ENCODE results near the gene CTSF. TPM values are rescaled to one million over a fixed set of nuclear protein-coding genes. Genes with fewer than 3 reads are reported as not detected.
"Not testable (repeated sequence)": the region's sequence is repeated elsewhere in the genome, so short reads cannot be mapped to it uniquely, and the experiment has no call there.

The CTSF gene
- total RNA-seq, 4 donors from 2014 or later, result 49.1 to 87.0 (median 60.6) TPM

DNA sequence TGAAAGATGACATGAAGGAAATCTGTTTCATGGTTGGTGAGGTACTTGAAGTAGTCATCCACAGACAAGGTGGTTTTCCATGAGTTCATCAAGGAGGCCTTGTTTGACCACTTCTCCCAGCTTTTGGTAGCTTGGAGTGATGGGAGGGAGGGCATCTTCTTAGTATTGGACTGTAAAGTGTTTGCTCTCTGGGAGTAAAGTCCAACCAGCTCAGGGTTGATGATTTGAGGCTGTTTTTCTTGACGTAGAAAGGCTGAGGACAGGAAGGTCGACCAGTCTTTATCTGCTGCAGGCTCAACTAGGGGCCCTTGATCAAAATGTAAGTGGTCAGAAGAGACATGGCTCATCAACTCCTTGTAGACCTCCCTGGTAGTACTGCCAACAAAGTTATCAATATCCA, 22.8 kb upstream of the CTSF start:
- Histone ChIP-seq H3K4me1 (peaks cover 12 to 21% of the 10 kb centered on the region in 2 donors), H3K36me3 (no peaks in the 10 kb centered on the region), H3K27ac (no peak overlapping the region), H3K9me3 (no peaks in the 10 kb centered on the region), H3K4me3 (no peak overlapping the region), H3K27me3 (no peaks in the 10 kb centered on the region)
- DNase-seq (no peak), ATAC-seq (no peak)
- intact Hi-C loops (cut with DNase I; ENCODE audit: low total_unique reads) (loop anchor here (5.0 to 10.0 kb wide), 2 partner anchors 109 to 244 kb away; partner anchors contain the start of gene DPP3), in situ Hi-C loops (cut with MboI; ENCODE audit: low sequenced_read_pairs in 4 of 4) (loop anchor here in 2 of 4 donors (25.0 kb wide), 1 partner anchor 246 kb away; the partner anchor contains the start of gene RCE1 (in 2 of the 2))
- TF ChIP-seq POLR2A (IDR thresholded peaks at IDR 0.05) (no peak), CTCF (IDR thresholded peaks at IDR 0.05 in 4 of 5, conservative IDR thresholded peaks at IDR 0.05 in 1 of 5) (no peak)

- no peak for ATAC-seq
- H3K27me3 ChIP-seq, result no peaks in the 10 kb centered on the region
- in situ Hi-C loops (cut with MboI; ENCODE audit: low sequenced_read_pairs in 4 of 4) (loop anchor here in 3 of 4 donors (10.0 to 25.0 kb wide), 2 partner anchors 85 to 247 kb away; partner anchors contain the start of genes RCE1 (in 2 of the 3) and RBM4B (in 1 of the 3)), intact Hi-C loops (cut with DNase I; ENCODE audit: low total_unique reads) (loop anchor here (5.0 to 10.0 kb wide), 2 partner anchors 108 to 245 kb away; partner anchors contain the start of gene DPP3)
- no peaks in the 10 kb centered on the region for H3K9me3 ChIP-seq
- H3K4me3 ChIP-seq, result no peak overlapping the region
- no peaks in the 10 kb centered on the region for H3K36me3 ChIP-seq
- peaks cover 12 to 17% of the 10 kb centered on the region in 2 donors for H3K4me1 ChIP-seq
- H3K27ac ChIP-seq, result no peak overlapping the region
- no peak for DNase-seq
- TF ChIP-seq CTCF (IDR thresholded peaks at IDR 0.05 in 4 of 5, conservative IDR thresholded peaks at IDR 0.05 in 1 of 5) (no peak), POLR2A (IDR thresholded peaks at IDR 0.05) (no peak)
Observed at GRCh38 chr11:66589996-66590675, 21.7 kb upstream of the CTSF start.

GRCh38 chr11:66589315-66589714, 20.9 kb upstream of the CTSF start:
- in situ Hi-C loops (cut with MboI; ENCODE audit: low sequenced_read_pairs in 4 of 4), result loop anchor here in 3 of 4 donors (10.0 to 25.0 kb wide), 2 partner anchors 85 to 248 kb away; partner anchors contain the start of genes RCE1 (in 2 of the 3) and RBM4B (in 1 of the 3)
- intact Hi-C loops (cut with DNase I; ENCODE audit: low total_unique reads); H3K36me3 ChIP-seq; ATAC-seq; DNase-seq; H3K9me3 ChIP-seq; H3K4me3 ChIP-seq; H3K27me3 ChIP-seq; H3K27ac ChIP-seq: not testable (repeated sequence)
- peaks cover 9 to 17% of the 10 kb centered on the region in 2 donors for H3K4me1 ChIP-seq

DNA sequence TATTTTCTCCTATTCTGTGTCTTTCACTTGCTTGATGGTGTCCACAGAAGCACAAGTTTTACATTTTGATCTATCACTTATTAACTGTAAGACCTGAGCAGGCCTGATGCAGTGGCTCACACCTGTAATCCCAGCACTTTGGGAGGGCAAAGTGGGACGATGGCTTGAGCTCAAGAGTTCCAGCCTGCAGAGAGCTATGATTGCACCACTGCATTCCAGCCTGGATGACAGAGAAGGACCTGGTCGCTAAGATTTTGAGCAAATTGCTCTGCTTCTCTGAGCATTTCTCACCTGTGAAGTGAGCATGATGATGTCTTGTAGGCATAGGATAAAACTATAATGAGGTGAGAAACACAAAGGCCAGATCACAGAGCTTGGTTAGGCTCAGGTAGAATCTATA, 17.7 kb upstream of the CTSF start:
- no peaks in the 10 kb centered on the region for H3K27me3 ChIP-seq
- TF ChIP-seq POLR2A (IDR thresholded peaks at IDR 0.05), result no peak
- no peak for TF ChIP-seq CTCF (IDR thresholded peaks at IDR 0.05 in 4 of 5, conservative IDR thresholded peaks at IDR 0.05 in 1 of 5)
- ATAC-seq, result no peak
- DNase-seq, result no peak
- H3K36me3 ChIP-seq, result no peaks in the 10 kb centered on the region
- intact Hi-C loops (cut with DNase I; ENCODE audit: low total_unique reads) (no loop called here), in situ Hi-C loops (cut with MboI; ENCODE audit: low sequenced_read_pairs in 4 of 4) (loop anchor here in 3 of 4 donors (10.0 to 25.0 kb wide), 2 partner anchors 89 to 251 kb away; partner anchors contain the start of genes RCE1 (in 2 of the 3) and RBM4B (in 1 of the 3))
- no peak overlapping the region for H3K27ac ChIP-seq
- H3K4me3 ChIP-seq, result no peak overlapping the region
- no peaks in the 10 kb centered on the region for H3K9me3 ChIP-seq
- no peaks in the 10 kb centered on the region for H3K4me1 ChIP-seq

DNA sequence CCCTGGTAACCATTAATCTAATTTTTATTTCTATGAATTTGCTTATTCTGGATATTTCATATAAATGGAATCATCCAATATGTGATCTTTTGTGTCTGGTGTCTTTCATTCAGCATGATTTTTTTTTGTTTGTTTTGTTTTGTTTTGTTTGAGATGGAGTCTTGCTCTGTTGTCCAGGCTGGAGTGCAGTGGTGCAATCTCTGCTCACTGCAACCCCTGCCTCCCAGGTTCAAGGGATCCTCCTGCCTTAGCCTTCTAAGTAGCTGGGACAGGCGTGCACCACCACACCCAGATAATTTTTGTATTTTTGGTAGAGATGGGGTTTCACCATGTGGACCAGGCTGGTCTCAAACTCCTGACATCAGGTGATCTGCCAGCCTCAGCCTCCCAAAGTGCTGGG, 17.0 kb upstream of the CTSF start:
- H3K27me3 ChIP-seq; H3K9me3 ChIP-seq; ATAC-seq; DNase-seq; H3K4me1 ChIP-seq; H3K27ac ChIP-seq; H3K36me3 ChIP-seq; H3K4me3 ChIP-seq; intact Hi-C loops (cut with DNase I; ENCODE audit: low total_unique reads): not testable (repeated sequence)
- in situ Hi-C loops (cut with MboI; ENCODE audit: low sequenced_read_pairs in 4 of 4), result loop anchor here in 3 of 4 donors (10.0 to 25.0 kb wide), 2 partner anchors 89 to 252 kb away; partner anchors contain the start of genes RCE1 (in 2 of the 3) and RBM4B (in 1 of the 3)

DNA sequence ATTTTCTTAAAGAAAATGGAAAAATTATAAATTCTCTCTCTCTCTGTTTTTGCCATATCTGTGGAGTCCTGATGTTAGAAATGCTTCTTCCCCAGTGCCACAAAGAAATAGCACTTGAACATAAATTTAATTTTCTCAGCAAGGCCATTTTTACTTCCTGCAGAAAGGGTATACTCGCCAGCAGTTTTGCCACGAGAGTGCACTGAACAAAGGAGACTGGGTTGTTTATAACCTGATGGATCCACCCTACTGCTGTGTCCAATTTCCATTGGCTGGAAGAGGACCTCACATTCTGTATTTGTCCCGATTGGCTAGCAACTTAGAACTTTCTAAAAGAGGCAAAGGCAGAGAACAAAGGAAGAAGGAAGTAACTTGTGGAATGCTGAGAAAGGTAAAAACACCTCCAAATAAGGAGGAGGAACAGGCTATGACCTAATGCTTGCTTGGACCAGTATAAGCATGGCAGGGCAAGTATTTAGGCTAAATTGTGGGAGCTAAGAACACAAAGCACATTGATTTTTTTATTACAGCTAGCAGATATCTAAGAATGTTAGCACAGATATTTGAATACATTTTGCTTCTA, 14.2 kb upstream of the CTSF start:
- in situ Hi-C loops (cut with MboI; ENCODE audit: low sequenced_read_pairs in 4 of 4), result loop anchor here (5.0 to 25.0 kb wide), 4 partner anchors 92 to 255 kb away; partner anchors contain the start of genes RBM4B (in 2 of the 4) and RCE1 (in 2 of the 4)
- intact Hi-C loops (cut with DNase I; ENCODE audit: low total_unique reads), result not testable (repeated sequence)

More for the DNA sequence above, 14.2 kb upstream of the CTSF start:
- H3K9me3 ChIP-seq, H3K4me1 ChIP-seq, H3K27ac ChIP-seq, H3K36me3 ChIP-seq, ATAC-seq, H3K27me3 ChIP-seq, DNase-seq, H3K4me3 ChIP-seq: not testable (repeated sequence)

All from gastrocnemius medialis (tissue), 4 donors.